ENCODE data around the gene TAS1R3. TPM values are rescaled to one million over a fixed set of nuclear protein-coding genes. Genes with fewer than 3 reads are reported as not detected.

Gene TAS1R3
- total RNA-seq, 1 experiment from 2014 or later = 0.28 TPM

DNA sequence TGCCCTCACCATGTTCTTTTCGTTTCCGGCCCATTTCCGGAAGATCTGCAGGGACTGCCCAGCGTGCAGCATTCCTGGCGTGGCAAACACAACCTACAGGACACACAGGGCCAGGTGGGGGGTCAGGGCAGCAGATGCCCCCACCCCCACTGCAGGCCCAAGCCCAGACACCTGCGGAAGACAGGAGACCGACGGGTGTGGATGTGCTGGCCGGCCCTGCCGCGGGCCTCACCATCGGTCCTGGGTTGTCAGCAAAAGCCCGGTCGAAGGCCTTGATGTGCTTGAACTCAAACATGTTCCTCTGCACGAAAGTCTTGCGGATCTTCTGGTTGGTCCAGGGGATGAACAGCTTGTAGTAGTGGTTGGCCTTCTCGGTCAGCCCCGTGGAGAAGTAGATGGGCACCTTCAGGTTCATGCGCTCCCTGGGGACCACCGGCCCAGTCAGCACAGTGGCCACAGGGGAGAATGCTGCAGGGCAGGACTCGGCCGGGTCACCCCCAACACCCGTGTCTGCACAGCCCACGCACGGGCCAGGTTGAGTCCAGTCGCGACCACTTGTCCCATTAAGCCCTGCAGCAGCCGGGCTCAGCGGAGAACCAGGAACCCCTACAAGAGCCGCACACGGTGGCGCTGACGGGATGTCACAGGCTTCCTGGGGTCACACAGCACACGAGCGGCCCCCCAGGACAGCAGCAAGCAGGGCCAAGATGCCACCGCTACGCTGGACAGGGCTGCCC, 17.4 kb upstream of the TAS1R3 start:
- H3K79me1 ChIP-seq (ENCODE audit: insufficient read depth, low read depth, low read length, poor library complexity, severe bottlenecking) = no peaks in the 10 kb centered on the region
- peaks cover 8 to 20% of the 10 kb centered on the region in 2 experiments for H3K4me1 Mint-ChIP-seq
- no peak overlapping the region for H3K18ac ChIP-seq (ENCODE audit: insufficient read length, low read depth, low read length)
- H3T11ph ChIP-seq (ENCODE audit: low read length) = no peak overlapping the region
- no peak overlapping the region for H2BK120ac ChIP-seq (ENCODE audit: low read depth, low read length, poor library complexity, severe bottlenecking)
- H3K9me3 Mint-ChIP-seq = no peaks in the 10 kb centered on the region
- peaks cover 10 to 55% (median 54%) of the 10 kb centered on the region in 3 experiments for H3K36me3 Mint-ChIP-seq (ENCODE audit: insufficient read depth in 1 of 3, low read depth in 3 of 3)
- no peak overlapping the region for H3K14ac ChIP-seq (ENCODE audit: insufficient read depth, low read length)
- no peaks in the 10 kb centered on the region for H3K27me3 ChIP-seq (ENCODE audit: insufficient read depth, low read length)
- no peak overlapping the region for H4K8ac ChIP-seq (replicated peaks; ENCODE audit: insufficient read length, low read depth, low read length)
- no peaks in the 10 kb centered on the region for H4K20me1 ChIP-seq (ENCODE audit: control insufficient read depth, insufficient read depth, insufficient read length)
- no peaks in the 10 kb centered on the region for H3K79me2 ChIP-seq (ENCODE audit: insufficient read depth, low read length)
- H4K91ac ChIP-seq (ENCODE audit: insufficient read length, low read depth, low read length) = no peak overlapping the region
- peaks cover 7% of the 10 kb centered on the region for H3K23me2 ChIP-seq (ENCODE audit: insufficient read length, low read depth, low read length, poor library complexity, severe bottlenecking)
- no peak overlapping the region for H3K4ac ChIP-seq (ENCODE audit: low read depth, low read length)
- WGBS (ENCODE audit: extremely low coverage, insufficient read length, low lambda C conversion rate) = no CpG with 5 or more reads among the region's 37 CpGs
- H3K4me1 ChIP-seq (ENCODE audit: insufficient read depth, low read length) = no peaks in the 10 kb centered on the region; the same call in 1 of the 2 replicates
- H3K56ac ChIP-seq (ENCODE audit: insufficient read length, low read depth, low read length) = no peak overlapping the region
- no peaks in the 10 kb centered on the region for H3K9me3 ChIP-seq (ENCODE audit: control insufficient read depth, low read depth, low read length)
- H3K23ac ChIP-seq (ENCODE audit: insufficient read length, low read depth, low read length) = no peak overlapping the region
- H3K27me3 Mint-ChIP-seq (ENCODE audit: low read depth) = no peaks in the 10 kb centered on the region
- H2AFZ ChIP-seq (ENCODE audit: low read length) = no peak overlapping the region
- H3K27ac ChIP-seq (ENCODE audit: insufficient read length, low read depth, low read length) = no peak overlapping the region
- no peak overlapping the region for H2BK12ac ChIP-seq (ENCODE audit: insufficient read length, low read depth, low read length)
- H2BK20ac ChIP-seq (ENCODE audit: low read depth, low read length, poor library complexity, severe bottlenecking) = no peak overlapping the region
- TF ChIP-seq, protein P1, sequence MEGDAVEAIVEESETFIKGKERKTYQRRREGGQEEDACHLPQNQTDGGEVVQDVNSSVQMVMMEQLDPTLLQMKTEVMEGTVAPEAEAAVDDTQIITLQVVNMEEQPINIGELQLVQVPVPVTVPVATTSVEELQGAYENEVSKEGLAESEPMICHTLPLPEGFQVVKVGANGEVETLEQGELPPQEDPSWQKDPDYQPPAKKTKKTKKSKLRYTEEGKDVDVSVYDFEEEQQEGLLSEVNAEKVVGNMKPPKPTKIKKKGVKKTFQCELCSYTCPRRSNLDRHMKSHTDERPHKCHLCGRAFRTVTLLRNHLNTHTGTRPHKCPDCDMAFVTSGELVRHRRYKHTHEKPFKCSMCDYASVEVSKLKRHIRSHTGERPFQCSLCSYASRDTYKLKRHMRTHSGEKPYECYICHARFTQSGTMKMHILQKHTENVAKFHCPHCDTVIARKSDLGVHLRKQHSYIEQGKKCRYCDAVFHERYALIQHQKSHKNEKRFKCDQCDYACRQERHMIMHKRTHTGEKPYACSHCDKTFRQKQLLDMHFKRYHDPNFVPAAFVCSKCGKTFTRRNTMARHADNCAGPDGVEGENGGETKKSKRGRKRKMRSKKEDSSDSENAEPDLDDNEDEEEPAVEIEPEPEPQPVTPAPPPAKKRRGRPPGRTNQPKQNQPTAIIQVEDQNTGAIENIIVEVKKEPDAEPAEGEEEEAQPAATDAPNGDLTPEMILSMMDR (conservative IDR thresholded peaks at IDR 0.05) = no peak
- H2AK5ac ChIP-seq (ENCODE audit: insufficient read length, low read length) = no peak overlapping the region
- no peak overlapping the region for H2BK5ac ChIP-seq (ENCODE audit: insufficient read length, low read length)
- no peak overlapping the region for H2BK15ac ChIP-seq (ENCODE audit: low read depth, low read length)
- no peak overlapping the region for H4K5ac ChIP-seq (ENCODE audit: insufficient read length, low read depth, low read length)
- no peak overlapping the region for H3K9ac ChIP-seq (ENCODE audit: extremely low read depth, insufficient read length, low read length)
- H3K4me3 Mint-ChIP-seq = no peak overlapping the region; a peak in 1 of 5 replicates
- no peak for DNase-seq
- no peak overlapping the region for H3K27ac Mint-ChIP-seq
- no peak overlapping the region for H3K4me2 ChIP-seq (ENCODE audit: insufficient read depth, insufficient read length, low read length)
